IPS-18c (cell line): ENCODE results near the gene ABLIM1.

Experiments used
- H3K4me3 ChIP-seq: 2 replicates; pipeline ENCODE4 v1.7.0; 2013; ENCODE audit warnings: low read depth, mild to moderate bottlenecking, low read length, moderate library complexity; ENCODE audit not compliant: insufficient read depth
- H3K9me3 ChIP-seq: one replicate; pipeline ENCODE4 v1.6.1; 2013; ENCODE audit warnings: mild to moderate bottlenecking, low read length, moderate library complexity; ENCODE audit not compliant: control insufficient read depth, insufficient read depth

ABLIM1 gene

DNA sequence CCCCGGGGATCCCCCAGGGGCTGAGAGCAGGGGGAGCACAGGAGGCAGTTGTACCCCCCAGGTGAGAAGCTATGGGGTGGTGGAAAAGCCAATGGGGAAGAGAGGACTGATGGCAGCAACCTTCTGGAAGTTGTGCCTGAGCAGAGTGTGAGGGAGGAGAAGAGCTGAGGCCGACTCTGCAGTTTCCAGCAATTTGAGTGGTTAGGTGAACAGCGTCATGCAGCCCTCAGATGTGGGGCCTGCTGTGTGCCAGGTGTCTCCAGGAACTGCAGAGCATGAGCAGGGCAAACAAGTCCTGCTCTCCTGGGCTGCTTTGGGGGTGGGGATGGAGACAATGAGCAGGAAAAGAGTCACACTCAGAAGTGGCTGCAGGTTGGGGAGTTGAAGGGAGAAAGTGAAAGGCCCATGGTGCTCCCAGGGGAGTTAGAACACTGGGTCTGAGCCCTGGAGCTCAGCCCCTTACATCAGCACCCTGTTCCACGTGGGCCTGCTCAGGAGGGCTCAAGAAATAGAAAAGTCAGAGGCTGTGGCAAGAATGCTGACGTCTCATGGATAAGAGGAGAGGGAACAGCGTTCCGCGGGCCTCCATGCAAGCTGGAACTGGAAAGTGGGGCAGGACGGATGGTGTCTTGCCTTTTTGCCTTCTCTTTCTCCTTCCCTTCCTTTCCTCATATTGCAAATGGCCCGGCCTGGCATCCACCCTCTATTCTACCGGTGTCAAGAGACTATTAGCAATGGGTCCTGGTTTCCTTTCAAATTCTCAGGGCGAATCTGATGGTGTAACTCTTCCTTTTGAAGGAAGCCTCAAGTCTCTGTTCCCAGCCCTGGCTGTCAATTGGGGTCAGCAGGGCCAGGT, 249.7 kb downstream of the ABLIM1 start:
- Histone ChIP-seq H3K9me3 (peaks cover 3% of the 10 kb centered on the region), H3K4me3 (no peak overlapping the region)

- Histone ChIP-seq H3K4me3 (no peak overlapping the region), H3K9me3 (peaks cover 3% of the 10 kb centered on the region)
Measured at GRCh38 chr10:114406455-114406854, 251.6 kb downstream of the ABLIM1 start.

DNA sequence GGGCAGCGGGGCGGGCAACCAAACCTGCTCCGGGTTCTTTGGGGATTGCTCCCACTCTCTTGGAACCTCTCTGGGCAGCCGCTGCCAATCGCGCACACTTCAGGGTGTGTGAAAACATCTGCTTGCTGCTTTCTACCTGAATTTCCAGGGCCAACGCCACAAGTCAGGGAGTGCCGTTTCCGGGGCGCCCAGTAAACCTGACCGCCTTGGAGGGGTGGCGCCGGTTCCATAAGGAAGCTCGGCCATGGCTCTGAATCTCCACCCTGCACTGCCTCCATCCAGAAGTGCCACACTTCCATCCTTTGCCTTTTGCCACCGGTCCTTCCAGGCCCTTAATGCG, 253.1 kb downstream of the ABLIM1 start:
- H3K9me3 ChIP-seq = peaks cover 3% of the 10 kb centered on the region
- peak overlapping the region; percentile 66; the same call in 1 of the 2 replicates for H3K4me3 ChIP-seq

- peak within 1 kb of the TSS; percentile 66 for H3K4me3 ChIP-seq
Measured at GRCh38 chr10:114404171-114405010, 253.7 kb downstream of the ABLIM1 start, which contains the start of gene AFAP1L2. AFAP1L2 (minus strand) TSS chr10:114404502; CDS start chr10:114404455, 47 bp downstream.

GRCh38 chr10:114403541-114404161, 254.4 kb downstream of the ABLIM1 start:
- Histone ChIP-seq H3K9me3 (peaks cover 3% of the 10 kb centered on the region), H3K4me3 (peak overlapping the region; percentile 66)

More at GRCh38 chr10:114404171-114405010, 253.7 kb downstream of the ABLIM1 start, which contains the start of gene AFAP1L2:
- peaks cover 3% of the 10 kb centered on the region for H3K9me3 ChIP-seq

- H3K4me3 ChIP-seq = peak overlapping the region; percentile 66
- H3K9me3 ChIP-seq = peaks cover under 1% of the 10 kb centered on the region
Measured at GRCh38 chr10:114402871-114403540, 255.1 kb downstream of the ABLIM1 start.

DNA sequence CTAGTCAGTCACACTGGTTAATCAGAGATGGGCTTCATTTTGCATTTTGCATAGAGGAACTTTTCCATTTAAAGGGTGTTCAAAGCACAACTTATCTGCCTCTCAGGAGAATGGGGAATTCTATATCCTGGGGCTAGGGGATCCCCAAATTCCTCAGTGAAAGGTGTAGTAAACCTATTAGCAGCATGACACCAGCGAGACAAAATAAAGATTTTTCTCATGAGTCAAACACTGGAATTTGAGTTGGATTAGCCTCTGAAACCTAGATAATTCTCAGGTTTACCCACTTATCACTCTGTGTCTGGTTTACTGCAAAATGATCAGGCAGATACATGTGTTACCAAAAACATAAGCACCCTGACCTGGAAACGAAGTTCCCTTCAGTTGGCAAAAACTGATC, 255.8 kb downstream of the ABLIM1 start:
- Histone ChIP-seq H3K9me3 (no peaks in the 10 kb centered on the region), H3K4me3 (no peak overlapping the region)

DNA sequence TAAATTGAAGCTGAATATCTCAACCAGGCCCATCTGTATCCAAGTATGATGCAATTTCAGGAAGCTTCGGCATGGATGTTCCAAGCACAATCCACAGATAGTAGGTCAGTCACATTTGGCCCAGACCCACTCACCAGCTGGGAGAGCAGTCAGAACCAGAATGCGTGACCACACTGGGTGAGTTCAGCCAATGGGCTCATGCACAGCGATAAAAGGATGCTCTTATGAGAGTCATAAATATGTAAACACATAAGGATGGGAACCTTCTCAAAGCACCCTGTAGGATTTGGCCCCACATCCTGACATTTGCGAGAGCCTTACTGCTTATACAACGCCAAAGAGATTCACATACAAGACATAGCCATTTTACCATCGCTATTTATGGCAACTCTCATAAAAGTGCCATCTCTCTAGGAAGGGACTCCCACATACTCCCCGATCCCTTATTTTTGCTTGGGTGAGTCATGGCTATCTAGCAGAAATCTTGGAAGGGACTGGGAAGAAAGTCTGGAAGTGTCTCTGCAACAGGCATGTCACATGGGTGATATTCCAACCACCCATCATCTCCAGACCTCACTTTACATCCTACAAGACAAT, 256.8 kb downstream of the ABLIM1 start:
- Histone ChIP-seq H3K9me3 (no peaks in the 10 kb centered on the region), H3K4me3 (no peak overlapping the region)

DNA sequence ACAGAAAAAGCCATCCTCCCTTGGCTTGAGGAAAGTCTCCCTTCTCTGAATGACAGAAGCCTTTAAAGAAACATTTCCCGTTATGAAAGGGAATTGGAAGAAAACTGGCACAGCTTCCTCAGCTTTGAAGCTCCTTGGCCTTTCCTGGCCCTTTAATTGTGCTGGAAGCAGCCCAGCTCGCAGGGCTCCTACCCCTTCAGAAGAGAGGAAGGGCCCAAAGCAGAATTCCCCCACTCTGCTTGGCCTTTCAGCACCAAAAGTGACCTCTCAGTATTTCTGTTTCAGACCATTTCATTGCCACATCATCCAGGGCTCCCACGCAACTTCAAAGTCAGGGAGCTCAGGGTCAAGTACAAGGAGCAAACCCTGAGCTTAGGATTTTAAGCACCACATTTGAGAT, 258.0 kb downstream of the ABLIM1 start:
- no peak overlapping the region for H3K4me3 ChIP-seq

GRCh38 chr10:114399576-114399975, 258.5 kb downstream of the ABLIM1 start:
- H3K9me3 ChIP-seq = no peaks in the 10 kb centered on the region
- H3K4me3 ChIP-seq = no peak overlapping the region

More for the DNA sequence above, 258.0 kb downstream of the ABLIM1 start:
- no peaks in the 10 kb centered on the region for H3K9me3 ChIP-seq

- Histone ChIP-seq H3K4me3 (no peak overlapping the region), H3K9me3 (no peaks in the 10 kb centered on the region)
Measured at GRCh38 chr10:114398587-114399331, 259.3 kb downstream of the ABLIM1 start.

GRCh38 chr10:114397651-114398145, 260.4 kb downstream of the ABLIM1 start:
- no peaks in the 10 kb centered on the region for H3K9me3 ChIP-seq
- H3K4me3 ChIP-seq = no peak overlapping the region

- Histone ChIP-seq H3K4me3 (no peak overlapping the region), H3K9me3 (no peaks in the 10 kb centered on the region)
Measured at GRCh38 chr10:114396464-114396863, 261.6 kb downstream of the ABLIM1 start.

- no peak overlapping the region for H3K4me3 ChIP-seq
- H3K9me3 ChIP-seq = no peaks in the 10 kb centered on the region
Measured at GRCh38 chr10:114395366-114396022, 262.6 kb downstream of the ABLIM1 start.

DNA sequence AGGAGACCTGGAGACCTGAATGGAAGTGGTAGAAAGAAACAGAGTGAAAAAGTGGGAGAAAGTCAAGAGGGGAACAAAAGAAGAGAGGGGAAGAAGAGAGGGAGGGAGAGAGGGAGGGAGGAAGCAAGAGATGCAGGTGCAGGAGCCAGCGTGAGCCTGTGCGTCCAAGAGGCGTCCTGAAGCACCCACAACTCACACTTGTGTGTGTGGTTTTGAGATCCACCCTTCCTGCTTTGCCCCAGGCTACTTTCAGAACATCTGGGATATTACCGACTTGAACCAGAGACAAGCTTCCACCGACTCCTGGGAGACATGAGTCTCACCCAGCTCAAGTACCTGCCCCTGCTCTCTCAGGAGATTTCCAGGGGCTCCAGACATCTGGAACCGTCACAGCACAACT, 263.5 kb downstream of the ABLIM1 start:
- H3K4me3 ChIP-seq = no peak overlapping the region
- peaks cover 1% of the 10 kb centered on the region for H3K9me3 ChIP-seq
